GM19438 (cell line): ENCODE measurements around the gene NR2C2.

Experiments
- ATAC-seq: cut with Tn5 transposase; IDR thresholded peaks from one replicate; pipeline ENCODE4 v1.9.1; 2021; ENCODE audit warnings: low read depth; ENCODE audit not compliant: unreplicated experiment

NR2C2 gene

DNA sequence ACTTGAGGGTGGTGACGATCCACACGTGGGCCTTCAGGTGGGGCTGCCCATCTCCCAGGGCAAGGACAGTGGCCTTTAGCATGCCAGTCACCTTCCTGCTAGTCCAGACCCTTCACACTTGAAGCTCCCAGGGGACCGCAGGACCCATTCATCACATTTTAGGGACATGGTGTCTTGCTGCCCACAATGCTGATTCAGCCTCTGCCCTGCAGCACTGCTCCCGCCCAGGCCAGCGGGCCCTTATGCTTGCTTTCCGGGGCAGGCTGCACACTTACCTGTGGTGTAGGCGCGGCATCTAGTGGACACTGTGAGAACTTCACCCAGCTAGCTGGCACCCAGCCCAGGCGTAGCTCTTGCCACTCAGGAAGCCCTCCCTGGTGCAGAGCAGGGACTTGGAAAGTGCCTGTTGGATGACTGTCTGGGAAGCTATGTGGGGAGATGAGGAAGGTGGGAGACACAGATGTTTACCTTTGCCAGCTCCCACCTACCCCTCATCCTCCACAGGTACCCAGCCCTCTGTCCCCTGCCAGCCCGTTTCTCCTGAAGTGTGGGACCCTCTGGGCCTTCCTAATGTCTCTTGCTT lies 26.3 kb upstream of the NR2C2 start:
- peak; percentile 80 for ATAC-seq

DNA sequence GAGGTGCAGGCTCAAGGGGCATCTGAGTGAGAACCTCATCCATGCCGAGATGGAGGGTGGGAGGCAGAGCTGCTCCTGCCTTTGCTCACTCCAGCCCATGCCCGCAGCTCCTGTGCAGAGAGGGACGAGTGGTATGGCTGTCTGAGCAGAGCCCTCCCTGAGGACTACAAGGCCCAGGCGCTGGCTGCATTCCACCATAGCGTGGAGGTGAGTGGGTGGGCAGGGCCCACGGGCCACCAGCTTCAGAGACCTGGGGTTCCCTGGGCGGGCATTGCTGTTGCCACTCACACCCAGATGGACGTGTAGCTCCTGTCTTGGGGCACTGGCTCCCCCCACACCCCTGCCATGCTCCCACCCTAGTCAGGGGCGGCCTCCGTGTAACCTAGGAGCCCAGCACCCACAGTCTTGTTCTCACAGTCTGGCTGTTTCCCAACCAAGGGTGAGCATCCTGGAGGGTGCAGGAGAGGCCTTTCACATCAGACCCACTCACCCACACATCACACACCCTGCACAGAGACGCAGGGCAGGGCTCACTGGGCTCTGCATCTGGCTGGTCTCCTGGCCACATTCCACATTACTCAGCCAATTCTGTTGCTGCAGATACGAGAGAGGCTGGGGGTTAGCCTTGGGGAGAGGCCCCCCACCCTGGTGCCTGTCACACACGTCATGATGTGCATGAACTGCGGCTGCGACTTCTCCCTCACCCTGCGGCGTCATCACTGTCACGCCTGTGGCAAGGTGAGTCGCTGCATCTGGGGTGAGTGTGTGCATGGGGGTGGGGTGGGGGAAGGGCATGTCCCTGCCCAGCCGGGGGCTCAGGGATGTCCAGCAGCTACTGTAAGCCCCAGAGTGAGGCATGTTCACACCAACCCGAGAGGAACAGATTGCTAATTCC lies 25.3 kb upstream of the NR2C2 start:
- no peak for ATAC-seq

DNA sequence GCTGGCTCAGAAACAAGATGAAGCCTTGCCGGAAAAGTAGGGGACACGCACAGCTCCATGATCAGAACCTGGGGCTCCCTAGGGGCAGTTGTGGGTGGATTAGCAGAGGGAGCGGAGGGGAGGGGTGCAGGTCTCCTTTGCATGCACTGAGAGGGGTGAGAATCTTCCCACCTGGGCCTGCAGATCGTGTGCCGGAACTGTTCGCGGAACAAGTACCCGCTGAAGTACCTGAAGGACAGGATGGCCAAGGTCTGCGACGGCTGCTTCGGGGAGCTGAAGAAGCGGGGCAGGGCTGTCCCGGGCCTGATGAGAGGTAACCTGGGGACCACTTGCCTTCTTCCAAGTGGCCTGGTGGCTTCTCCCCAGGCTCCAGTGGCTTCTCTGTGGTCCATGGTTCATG lies 24.5 kb upstream of the NR2C2 start:
- ATAC-seq: no peak

GRCh38 chr3:14923476-14923875 lies 23.9 kb upstream of the NR2C2 start:
- no peak for ATAC-seq

DNA sequence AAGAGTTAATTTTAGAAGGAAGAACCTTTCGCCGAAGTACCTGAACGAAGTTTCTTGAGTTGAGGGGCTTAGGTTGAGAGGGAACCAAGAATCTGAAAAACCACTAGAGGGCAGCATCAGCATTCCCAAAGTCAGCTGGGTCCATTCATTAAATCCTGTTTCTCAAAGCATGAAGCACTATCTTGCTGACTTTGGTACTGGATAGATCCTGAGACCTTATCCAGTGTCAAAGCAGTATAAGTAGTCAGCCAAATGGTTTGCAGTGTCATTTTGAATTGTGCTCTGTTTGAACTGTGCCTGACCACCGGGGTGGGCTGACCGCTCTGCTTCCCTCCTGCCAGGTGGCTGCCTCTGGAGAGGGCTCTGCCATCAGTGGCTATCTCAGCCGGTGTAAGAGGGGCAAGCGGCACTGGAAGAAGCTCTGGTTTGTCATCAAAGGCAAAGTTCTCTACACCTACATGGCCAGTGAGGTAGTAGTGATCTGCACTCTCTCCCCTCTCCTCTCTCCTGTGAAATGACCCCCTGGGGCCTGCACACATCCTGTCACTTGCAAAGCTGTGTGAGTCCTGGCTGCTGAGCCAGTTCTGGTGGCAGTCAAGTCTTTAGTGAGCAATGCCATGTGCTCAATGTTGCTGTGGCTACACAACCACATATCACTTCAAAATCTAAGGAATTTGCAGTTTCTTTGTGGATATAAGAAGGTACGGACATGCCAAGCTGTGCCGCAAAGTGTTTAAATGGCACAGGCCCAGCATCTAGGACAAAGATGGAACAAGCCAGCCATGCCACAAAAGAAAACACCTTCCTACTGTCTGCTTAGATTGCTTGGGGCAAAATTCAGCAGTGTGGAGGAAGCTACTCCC lies 21.4 kb upstream of the NR2C2 start:
- peak; percentile 62 for ATAC-seq

- ATAC-seq: no peak
These were observed 20.8 kb upstream of the NR2C2 start for GRCh38 chr3:14926592-14926991.

GRCh38 chr3:14927308-14927707 lies 20.1 kb upstream of the NR2C2 start:
- ATAC-seq: no peak

DNA sequence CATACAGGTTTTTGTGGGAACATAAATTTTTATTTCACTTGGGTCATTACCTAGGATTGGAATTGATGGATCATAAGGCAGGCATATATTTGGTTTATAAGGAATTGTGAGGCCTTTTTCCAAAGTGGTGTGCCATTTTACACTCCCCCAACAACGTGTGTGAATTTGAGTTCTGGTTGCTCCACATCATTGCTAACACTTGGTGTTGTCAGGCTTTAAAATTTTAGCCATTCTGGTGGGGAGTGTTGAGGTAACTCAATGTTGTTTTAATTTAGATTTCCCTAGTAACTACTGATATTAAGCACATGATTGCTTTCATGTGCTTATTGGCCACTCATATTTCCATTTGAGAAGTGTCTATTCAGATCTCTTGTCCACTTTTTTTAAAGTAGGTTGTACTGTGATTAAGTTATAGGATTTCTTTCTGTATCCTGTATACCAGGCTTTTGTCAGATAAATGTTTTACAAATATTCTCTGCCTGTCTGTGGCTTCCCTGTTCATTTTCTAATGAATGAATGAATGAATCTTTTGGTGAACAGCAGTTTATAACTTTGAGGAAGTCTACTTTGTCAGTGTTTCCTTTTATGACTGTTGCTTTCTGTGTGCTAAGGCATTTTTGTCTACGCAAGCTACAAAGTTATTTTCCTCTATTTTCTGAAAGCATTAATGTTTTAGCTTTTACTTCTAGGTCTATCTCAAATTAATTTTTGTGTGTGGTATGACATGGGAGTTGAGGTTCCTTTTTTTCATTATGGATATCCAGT lies 17.9 kb upstream of the NR2C2 start:
- ATAC-seq: no peak

GRCh38 chr3:14933820-14934425 lies 13.5 kb upstream of the NR2C2 start:
- ATAC-seq: no peak

DNA sequence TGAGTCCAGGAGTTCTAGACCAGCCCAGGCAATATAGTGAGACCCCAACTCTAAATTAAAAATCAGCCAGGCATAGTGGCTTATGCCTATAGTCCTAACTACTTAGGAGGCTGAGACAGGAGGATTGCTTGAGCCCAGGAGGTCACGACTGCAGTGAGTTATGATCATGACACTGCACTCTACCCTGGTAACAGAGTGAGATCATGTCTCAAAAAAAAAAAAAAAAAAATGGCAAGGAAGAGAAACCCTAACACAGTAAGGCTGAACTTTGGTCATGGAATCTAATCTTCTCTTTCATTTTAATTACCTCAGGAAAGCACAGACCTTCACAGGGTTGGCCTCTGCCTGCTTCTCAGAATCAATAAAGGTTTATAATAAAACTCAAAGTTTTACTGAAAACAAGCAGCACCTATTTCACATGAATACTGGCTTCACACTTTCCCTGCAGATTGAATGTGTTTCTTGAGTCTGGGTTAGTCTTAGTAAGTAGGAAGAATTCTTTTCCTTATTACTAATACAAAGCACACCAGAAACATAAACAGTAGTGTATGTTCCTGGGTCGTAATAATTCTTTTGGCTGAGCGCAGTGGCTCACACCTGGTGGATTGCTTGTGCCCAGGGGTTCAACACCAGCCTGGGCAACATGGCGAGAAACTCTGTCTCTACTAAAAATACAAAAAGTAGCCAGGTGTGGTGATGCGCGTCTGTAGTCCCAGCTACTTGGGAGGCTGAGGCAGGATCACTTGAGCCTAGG lies 11.6 kb upstream of the NR2C2 start:
- ATAC-seq: no peak

DNA sequence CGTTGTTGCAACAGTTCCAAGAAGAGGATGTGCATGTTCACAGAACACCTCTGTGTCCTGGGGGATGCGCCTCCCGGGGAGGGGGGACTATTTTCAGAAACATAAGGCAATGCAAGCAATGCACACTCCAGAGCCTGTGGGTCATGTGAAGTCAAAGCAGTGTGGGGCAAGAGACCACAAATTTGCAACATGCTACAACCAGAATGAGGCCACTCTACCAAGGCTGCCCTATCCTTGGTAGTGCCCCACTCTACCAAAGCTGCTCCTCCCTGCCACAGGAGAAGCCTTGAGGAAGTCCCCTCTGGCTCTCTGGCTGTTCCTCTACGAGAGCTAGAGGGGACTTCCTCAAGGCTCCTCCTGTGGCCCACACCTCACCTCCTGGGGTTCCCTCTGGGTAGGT lies 8.4 kb upstream of the NR2C2 start:
- ATAC-seq: no peak

- ATAC-seq: no peak
These were observed 5.5 kb upstream of the NR2C2 start for GRCh38 chr3:14941871-14942270.

- peak; percentile 29 for ATAC-seq
These were observed 4.3 kb upstream of the NR2C2 start for GRCh38 chr3:14943042-14943441.

DNA sequence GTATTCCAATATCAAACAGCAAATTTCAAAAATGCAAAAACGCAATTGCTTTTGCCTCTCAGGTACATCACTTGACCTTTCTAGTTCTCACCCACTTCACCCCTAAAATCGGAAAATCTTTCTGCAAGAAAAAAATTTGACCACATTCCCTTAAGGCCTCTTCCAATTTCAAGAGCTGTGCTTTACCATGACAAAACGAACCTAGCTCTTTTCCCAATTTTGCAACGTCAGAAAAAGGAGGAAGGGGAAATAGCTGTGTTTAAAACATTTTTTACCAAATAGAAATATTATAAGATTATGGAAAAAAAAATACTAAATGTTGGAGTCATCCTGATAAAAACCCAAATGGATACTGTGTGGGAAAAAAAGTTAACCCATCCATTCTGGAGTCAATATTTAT lies 1.1 kb upstream of the NR2C2 start:
- ATAC-seq: no peak

GRCh38 chr3:14946739-14947099 lies 664 bp upstream of the NR2C2 start:
- no peak for ATAC-seq

- ATAC-seq: peak; percentile 83
These were observed 664 bp downstream of the NR2C2 start for GRCh38 chr3:14947886-14948608.

DNA sequence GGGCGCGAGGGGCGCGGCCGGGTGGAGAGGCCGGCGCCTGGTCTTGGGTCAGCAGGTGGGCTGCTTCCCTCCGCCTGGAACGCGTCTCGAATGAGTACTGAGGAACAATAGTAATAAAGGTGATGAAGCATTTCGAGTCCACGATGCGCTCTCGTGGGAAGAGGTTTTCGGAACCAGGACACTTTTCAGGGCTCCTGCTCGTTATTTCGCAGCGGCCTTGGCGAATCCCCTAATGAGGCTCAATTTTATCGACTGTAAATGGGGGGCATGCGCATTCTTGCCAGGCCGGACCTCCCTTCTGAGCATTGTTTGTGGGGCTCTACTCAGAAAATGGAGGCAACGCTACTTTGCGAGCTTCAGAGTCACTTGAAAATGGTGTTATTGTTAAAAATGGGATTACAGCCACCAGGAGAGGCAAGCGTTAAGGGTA lies 1.2 kb downstream of the NR2C2 start:
- no peak for ATAC-seq

GRCh38 chr3:14949126-14949525 lies 1.7 kb downstream of the NR2C2 start:
- ATAC-seq: no peak

DNA sequence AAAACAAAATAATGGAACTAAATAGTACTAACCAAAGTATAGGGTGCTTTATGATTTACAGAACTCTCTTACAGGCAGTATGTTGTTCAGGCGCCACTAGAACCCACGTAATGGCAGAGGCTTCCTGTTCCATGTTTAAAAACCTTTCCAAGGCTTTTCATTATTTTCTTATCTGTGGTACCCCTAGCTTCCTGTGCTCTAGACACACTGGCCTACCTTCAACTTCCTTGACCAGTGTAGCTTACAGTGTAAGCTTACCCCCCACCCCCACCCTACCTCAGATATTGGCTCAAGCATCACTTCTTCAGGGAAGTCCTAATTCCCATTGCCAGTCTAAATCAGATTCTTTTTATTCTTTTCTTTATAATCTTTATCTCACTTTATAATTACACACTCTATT lies 2.9 kb downstream of the NR2C2 start:
- no peak for ATAC-seq
